Testis (tissue), 5 donors: ENCODE results near the gene AGFG2. TPM values are rescaled to one million over a fixed set of nuclear protein-coding genes. Genes with fewer than 3 reads are reported as not detected.

Experiments
- DNase-seq: peaks from one replicate; pipeline ENCODE4 v3.0.0-alpha.2; 2019
- H3K27ac ChIP-seq, 2 donors: fragments of 200-600 bp; sonication (generic); one replicate each; pipeline ENCODE4 v1.5.1; 2019
- H3K27me3 ChIP-seq: fragments of 200-600 bp; sonication (generic); one replicate; pipeline ENCODE4 v1.5.1; 2019
- H3K36me3 ChIP-seq: fragments of 200-600 bp; sonication (generic); one replicate; pipeline ENCODE4 v1.5.1; 2017; ENCODE audit warnings: low read depth; ENCODE audit errors: missing control alignments
- H3K4me1 ChIP-seq: fragments of 200-600 bp; sonication (generic); one replicate; pipeline ENCODE4 v1.5.1; 2019
- H3K4me3 ChIP-seq, 2 donors: fragments of 200-600 bp; sonication (generic); one replicate each; pipeline ENCODE4 v1.5.1; 2017 to 2019
- H3K9me3 ChIP-seq: fragments of 200-600 bp; sonication (generic); one replicate; pipeline ENCODE4 v1.5.1; 2017
- POLR2A ChIP-seq: fragments of 450-650 bp; IDR thresholded peaks from one replicate; pipeline ENCODE4 v1.6.1; 2017; ENCODE audit warnings: antibody characterized with exemption, mild to moderate bottlenecking, moderate library complexity
- WGBS, 2 donors: methylation state at CpG; one replicate each; pipeline ENCODE4 v1.1.5; 2018; 5-methylcytosine and 5-hydroxymethylcytosine counted together
- intact Hi-C: fragments of 100-400 bp; cut with DNase I; formaldehyde crosslinking; loops from one replicate; pipeline ENCODE4 v1.15.1; 2023; ENCODE audit warnings: low total_unique reads
- long read RNA-seq, 2 donors: transcript quantifications; one replicate each; lab custom pipeline, GENCODE V29; 2026
- polyA plus RNA-seq: library from polyadenylated mRNA; stranded (reverse); fragments of 350-450 nt; fragmentation: Illumina TruSeq; extraction: RNeasy Lipid Tissue Mini Kit (QIAGEN cat#74804); gene quantifications from one replicate; pipeline ENCODE4 v1.2.3, GENCODE V29; 2014; ENCODE audit warnings: low read depth, low replicate concordance; ENCODE audit not compliant: insufficient read depth
- total RNA-seq, 2 donors: library from RNA; depleted of rRNA; stranded (reverse); fragments of >200 nt; gene quantifications; one replicate each; pipeline ENCODE4 v1.2.3, GENCODE V29; 2016
- TF ChIP-seq, protein P1 (sequence below), 3 experiments: fragments of 450-650 bp in 2 of 3; fragments of 200-600 bp in 1 of 3; sonication (generic) in 1 of 3; IDR thresholded peaks; one replicate each; pipeline ENCODE4 v1.5.1; 2016 to 2019; ENCODE audit warnings: antibody characterized with exemption in 3 of 3, mild to moderate bottlenecking in 2 of 3, moderate library complexity in 1 of 3

Gene AGFG2, protein sequence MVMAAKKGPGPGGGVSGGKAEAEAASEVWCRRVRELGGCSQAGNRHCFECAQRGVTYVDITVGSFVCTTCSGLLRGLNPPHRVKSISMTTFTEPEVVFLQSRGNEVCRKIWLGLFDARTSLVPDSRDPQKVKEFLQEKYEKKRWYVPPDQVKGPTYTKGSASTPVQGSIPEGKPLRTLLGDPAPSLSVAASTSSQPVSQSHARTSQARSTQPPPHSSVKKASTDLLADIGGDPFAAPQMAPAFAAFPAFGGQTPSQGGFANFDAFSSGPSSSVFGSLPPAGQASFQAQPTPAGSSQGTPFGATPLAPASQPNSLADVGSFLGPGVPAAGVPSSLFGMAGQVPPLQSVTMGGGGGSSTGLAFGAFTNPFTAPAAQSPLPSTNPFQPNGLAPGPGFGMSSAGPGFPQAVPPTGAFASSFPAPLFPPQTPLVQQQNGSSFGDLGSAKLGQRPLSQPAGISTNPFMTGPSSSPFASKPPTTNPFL
- total RNA-seq (10 to 100 TPM; 62.0 to 67.2 TPM), polyA plus RNA-seq (51.4 TPM)
- long read RNA-seq, donor 1, full-length matches to known transcripts, result 3 of 3 reads
- long read RNA-seq, donor 1, partial matches to known transcripts, result 0 of 3 reads
- long read RNA-seq, donor 1, other reads (novel, unspliced or antisense), result 0 of 3 reads
- long read RNA-seq, donor 2, full-length matches to known transcripts, result 4 of 4 reads
- long read RNA-seq, donor 2, partial matches to known transcripts, result 0 of 4 reads
- long read RNA-seq, donor 2, other reads (novel, unspliced or antisense), result 0 of 4 reads

DNA sequence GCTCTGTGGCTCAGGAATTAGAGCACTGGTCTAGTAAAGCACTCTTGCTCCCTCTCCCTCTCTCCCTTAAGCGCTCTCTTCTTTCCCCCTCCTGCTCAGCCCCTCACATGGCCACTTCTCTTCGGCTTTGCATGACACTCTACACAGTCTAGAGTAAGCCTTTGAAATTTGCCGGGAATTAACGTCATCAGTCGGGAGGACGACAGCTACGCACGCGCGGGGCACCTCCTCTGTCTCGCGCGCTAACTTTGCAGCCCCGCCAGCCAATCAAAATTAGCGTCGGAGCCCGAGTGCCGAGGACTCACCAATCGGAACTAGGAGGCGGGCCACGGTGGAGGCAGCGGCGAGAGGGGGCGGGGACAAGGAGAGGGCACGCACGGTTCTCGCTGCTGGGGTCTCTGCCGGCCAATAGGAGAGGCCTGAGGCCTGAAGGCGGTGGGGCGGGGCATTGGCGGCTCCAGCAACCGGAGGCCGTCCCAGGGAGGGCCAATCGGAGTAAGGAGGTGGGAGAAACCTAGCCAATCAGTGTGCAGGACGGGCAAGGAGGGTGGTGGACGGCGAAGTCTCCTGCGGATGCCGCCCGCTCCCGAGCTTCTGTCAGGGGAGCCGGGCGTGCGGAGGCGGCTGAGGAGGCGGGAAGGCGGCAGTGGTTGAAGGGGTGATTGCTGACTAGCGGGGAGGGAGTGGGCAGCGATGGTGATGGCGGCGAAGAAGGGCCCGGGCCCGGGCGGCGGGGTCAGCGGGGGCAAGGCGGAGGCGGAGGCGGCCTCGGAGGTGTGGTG, at the start of gene AGFG2:
Gene AGFG2, plus strand, starts transcription at position 550 of the 782 bp plus-strand sequence. Its CDS starts 144 bp downstream, at position 694.
- H3K27me3 ChIP-seq, result no peaks in the 10 kb centered on the region
- H3K36me3 ChIP-seq, result no peaks in the 10 kb centered on the region
- peak; percentile 100 for DNase-seq
- 1% methylated on average over 44 to 60 of the region's 60 CpGs for WGBS, 2 donors
- peak within 1 kb of the TSS; percentile 74 to 83 for H3K27ac ChIP-seq
- H3K4me1 ChIP-seq, result peaks cover 7% of the 10 kb centered on the region
- intact Hi-C loops, result no loop called here
- TF ChIP-seq POLR2A, result peak; percentile 80
- TF ChIP-seq, protein P1, sequence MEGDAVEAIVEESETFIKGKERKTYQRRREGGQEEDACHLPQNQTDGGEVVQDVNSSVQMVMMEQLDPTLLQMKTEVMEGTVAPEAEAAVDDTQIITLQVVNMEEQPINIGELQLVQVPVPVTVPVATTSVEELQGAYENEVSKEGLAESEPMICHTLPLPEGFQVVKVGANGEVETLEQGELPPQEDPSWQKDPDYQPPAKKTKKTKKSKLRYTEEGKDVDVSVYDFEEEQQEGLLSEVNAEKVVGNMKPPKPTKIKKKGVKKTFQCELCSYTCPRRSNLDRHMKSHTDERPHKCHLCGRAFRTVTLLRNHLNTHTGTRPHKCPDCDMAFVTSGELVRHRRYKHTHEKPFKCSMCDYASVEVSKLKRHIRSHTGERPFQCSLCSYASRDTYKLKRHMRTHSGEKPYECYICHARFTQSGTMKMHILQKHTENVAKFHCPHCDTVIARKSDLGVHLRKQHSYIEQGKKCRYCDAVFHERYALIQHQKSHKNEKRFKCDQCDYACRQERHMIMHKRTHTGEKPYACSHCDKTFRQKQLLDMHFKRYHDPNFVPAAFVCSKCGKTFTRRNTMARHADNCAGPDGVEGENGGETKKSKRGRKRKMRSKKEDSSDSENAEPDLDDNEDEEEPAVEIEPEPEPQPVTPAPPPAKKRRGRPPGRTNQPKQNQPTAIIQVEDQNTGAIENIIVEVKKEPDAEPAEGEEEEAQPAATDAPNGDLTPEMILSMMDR (IDR thresholded peaks at IDR 0.05), result no peak
- H3K9me3 ChIP-seq, result no peaks in the 10 kb centered on the region
- H3K4me3 ChIP-seq, result peak within 1 kb of the TSS; percentile 91 to 95

DNA sequence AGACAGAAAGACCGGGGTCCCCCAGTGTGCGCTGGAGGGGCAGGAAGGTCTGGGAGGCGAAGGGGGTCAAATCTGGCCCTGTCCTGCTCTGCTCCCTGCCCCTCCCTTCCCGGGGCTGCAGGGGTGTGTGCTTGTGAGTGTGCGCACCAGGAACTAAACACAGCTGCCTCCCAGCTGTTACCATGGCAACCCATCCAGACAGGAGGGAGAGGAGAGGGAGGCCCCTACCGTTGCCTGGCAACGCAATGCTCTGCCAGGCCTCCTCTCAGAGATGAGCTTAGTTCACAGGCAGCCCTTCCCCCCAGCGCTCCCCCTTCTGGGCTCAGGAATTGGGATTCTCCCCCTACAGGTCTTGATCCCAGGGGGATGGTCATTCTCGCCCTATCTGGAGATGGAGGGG, 49.2 kb upstream of the AGFG2 start:
- no peak overlapping the region for H3K4me3 ChIP-seq
- H3K36me3 ChIP-seq, result no peaks in the 10 kb centered on the region
- intact Hi-C loops, result no loop called here
- 53% methylated on average over 9 of the region's 9 CpGs; no CpG with 5 or more reads in 1 of the 2 donors for WGBS, 2 donors
- DNase-seq, result peak; percentile 75
- TF ChIP-seq, protein P1 (IDR thresholded peaks at IDR 0.05), result no peak
- no peak for TF ChIP-seq POLR2A
- no peaks in the 10 kb centered on the region for H3K27me3 ChIP-seq
- peaks cover 26% of the 10 kb centered on the region for H3K4me1 ChIP-seq
- H3K9me3 ChIP-seq, result no peaks in the 10 kb centered on the region
- no peak overlapping the region for H3K27ac ChIP-seq

DNA sequence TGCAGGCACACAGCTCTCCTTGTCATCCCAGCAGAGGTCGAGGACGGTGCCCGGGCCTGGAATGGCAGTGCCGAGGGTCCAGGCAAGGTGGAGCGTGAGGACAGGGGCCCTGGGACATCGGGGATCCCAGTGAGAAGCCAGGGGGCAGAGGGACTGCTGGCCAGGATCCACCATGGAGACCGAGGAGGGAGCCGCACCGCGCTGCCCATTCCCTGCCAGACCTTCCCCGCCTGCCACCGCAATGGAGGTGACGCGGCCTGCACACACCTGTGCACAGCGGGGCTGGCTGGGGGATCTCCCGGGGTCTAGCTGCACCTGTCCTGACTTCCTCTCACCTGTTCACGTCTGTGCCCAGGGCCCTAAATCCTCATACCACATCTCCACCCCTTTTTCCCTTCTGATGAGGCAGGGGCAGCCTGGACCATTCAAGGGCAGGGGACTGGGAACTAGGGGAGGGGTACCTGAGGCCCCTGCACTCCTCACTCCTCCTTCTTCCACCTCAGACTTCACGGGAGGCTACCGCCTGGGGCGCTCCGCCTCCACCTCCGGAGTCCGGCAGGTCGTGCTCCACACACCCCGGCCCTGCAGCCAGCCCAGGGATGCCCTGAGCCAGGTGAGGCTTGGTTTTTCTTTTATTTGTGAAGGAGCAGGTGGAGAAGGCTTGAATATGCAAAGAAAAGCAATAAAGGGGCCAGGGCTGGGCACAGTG, 48.4 kb upstream of the AGFG2 start:
- H3K4me3 ChIP-seq, result no peak overlapping the region
- 93 to 95% methylated on average over 24 to 25 of the region's 25 CpGs for WGBS, 2 donors
- H3K9me3 ChIP-seq, result no peaks in the 10 kb centered on the region
- H3K27ac ChIP-seq, result no peak overlapping the region
- intact Hi-C loops, result no loop called here
- TF ChIP-seq POLR2A, result no peak
- TF ChIP-seq, protein P1 (IDR thresholded peaks at IDR 0.05), result no peak
- no peaks in the 10 kb centered on the region for H3K36me3 ChIP-seq
- no peak for DNase-seq
- peaks cover 18% of the 10 kb centered on the region for H3K4me1 ChIP-seq
- H3K27me3 ChIP-seq, result no peaks in the 10 kb centered on the region

DNA sequence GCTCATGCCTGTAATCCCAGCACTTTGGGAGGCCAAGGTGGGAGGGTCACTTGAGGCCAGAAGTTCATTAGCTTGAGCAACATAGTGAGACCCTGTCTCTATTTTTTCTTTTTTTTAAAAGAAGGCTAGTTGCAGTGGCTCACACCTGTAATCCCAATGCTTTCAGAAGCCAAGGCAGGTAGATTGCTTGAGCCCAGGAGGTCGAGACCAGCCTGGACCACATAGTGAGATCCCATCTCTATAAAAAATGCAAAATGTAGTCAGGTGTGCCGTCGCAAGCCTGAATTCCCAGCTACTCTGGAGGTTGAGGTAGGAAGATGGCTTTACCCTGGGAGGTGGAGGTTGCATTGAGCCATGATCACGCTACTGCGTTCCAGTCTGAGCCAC, 47.8 kb upstream of the AGFG2 start:
- Histone ChIP-seq H3K9me3 (no peaks in the 10 kb centered on the region), H3K4me3 (no peak overlapping the region), H3K27me3 (no peaks in the 10 kb centered on the region), H3K36me3 (no peaks in the 10 kb centered on the region), H3K27ac (no peak overlapping the region), H3K4me1 (peaks cover 16% of the 10 kb centered on the region)
- no peak for DNase-seq
- intact Hi-C loops, result no loop called here
- WGBS, 2 donors, result 87 to 99% methylated on average over 5 of the region's 5 CpGs
- no peak for TF ChIP-seq POLR2A
- TF ChIP-seq, protein P1 (IDR thresholded peaks at IDR 0.05), result no peak
